Germinal center (tissue), 1 donor: Measurements from ENCODE around the gene NPC1.
"Not testable (repeated sequence)": the region's sequence is repeated elsewhere in the genome, so short reads cannot be mapped to it uniquely, and the experiment has no call there.

Source experiments
- DNase-seq: peaks from one replicate; pipeline ENCODE4 v3.0.0; 2012; ENCODE audit warnings: mixed read lengths, low spot score

Gene NPC1

DNA sequence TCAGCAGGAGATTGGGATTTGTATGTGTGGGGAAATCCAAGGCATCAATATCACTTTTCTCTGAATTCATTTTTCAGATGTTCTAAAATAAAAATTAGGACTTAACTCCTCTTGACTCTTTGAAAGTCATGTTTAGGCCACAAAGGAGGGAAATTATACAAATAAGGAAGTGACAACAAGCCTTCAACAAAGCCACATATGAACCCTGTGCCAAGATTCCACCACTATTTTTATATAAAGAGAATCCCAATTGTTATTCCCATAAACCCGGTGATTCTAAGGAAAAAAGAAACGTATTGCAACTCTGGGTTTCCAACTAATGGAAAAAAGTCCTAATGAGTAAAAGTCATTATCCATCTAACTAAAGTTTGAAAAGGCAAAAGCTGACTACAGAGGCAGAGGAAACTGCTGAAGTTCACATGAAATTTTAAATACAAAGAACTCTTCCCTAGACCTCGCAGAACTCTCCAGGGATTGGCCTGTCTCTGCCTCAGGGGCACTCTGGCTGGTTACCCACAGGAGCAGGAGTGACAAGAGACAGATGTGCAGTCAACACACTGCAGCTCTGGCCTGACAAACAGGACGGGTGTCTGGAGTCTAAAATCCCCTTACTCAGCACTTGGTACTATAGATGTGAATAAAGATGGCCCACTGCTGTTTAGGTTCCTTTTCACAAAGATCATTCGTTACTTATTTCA lies 11.5 kb downstream of the NPC1 start:
- no peak for DNase-seq

DNA sequence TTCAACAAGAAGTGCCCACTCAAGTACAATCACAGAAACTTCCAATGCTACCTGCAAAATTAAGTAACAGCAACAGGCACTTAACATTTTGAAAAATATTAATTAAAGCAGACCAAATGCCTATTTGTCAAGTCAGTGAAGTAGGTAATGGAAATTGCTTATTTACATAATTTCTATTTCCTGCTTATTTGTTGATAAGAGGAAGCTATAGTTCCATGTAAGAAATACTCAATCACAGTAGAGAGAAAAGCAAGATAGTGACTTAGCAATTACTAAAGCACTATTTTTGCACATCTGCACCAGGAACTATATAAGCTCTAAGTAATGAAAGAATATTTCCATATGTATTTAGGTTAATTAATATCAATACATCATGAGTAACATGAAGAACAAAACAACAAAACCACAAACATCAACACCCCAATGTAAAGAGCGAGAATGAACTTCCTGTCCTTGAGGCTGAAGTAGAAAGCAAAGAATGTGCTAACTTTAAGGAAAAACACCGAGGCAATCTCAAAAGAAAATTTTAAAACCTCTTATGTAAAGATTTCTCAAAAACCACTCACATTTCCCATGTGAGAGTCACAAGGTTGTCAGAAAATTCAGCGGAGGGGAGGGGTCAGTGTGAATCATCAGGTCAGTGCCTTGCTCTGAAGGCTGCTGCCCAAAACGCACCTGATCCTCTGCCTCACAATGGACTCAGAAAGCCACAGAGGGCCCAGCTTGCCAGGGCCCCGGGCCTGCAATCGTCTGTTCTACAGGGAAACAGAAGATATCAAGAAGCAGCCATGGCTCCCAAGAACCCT lies 12.5 kb downstream of the NPC1 start:
- DNase-seq: no peak

DNA sequence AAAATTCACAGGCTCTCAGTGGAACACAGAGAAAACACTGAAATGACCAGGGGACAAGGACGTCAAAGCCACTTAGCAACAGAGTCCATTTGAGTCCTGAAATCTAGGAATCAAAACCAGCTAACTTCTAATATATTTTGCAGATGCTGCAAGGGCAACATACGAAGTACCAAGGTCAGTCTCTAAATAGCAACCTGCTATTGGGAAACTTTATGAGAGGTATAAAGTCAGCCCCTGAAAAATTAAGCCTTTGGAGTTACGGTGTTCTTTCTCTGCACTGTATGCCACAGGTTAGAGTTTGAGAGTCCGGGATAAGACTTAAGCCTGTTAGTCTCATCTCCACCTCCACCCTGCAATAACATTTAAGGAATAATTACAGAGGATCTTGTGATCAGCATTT lies 13.3 kb downstream of the NPC1 start:
- no peak for DNase-seq

DNA sequence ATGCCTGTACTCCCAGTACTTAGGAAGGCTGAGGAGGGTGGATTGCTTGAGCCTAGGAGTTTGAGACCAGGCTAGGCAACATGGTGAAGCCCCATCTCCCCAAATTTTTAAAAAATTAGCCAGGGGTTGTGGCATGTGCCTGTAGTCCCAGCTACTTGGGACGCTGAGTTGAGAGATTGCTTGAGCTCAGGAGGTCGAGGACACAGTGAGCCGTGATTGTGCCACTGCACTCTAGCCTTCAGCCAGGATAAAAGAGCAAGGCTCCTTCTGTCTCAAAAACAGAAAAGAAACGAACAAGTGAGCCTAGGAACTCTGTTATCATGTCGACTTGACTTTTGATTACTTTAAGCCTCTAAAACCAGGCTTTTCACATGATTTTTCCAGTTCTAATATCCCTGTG lies 13.7 kb downstream of the NPC1 start:
- DNase-seq: no peak

DNA sequence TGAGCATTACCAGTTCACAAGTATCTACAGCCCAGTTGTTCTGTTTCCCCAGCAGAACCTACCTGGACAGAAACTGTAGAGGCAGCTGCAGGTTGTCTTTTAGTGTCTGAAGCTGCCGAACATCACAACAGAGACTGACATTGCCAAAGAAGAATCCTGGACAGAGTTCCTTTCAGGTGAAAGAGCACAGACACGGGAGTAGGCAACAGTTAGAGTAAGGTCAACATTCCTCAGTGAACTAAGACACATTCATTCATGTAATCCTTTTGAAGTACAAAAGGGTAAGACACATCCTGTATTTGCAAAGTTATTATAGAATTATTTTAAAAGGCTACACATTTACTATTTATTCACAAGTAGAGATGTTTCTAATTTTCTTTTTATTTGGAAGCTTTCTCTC lies 14.3 kb downstream of the NPC1 start:
- no peak for DNase-seq

DNA sequence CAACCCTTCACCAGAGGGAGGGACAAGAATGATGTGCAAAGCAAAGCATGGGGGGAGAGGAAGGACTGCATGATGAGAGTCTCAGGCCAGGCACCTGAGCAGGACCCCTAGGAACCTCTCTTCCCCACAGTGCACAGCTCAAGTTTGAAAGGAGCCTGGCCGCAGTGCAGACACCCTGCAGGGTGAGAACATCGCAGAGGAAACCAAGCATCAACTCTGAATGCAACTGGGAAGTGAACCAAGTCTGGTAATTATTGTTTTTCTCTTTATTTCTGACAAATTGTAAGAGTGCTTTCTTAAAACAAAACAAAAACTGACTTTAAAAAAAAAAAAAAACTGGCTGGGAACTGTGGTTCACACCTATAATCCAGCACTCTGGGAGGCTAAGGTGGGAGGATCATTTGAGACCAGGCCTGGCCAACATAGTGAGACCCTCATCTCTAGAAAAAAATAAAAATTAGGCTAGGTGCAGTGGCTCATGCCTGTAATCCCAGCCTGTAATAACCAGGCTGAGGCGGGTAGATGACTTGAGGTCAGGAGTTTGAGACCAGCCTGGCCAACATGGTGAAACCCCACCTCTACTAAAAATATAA lies 15.3 kb downstream of the NPC1 start:
- no peak for DNase-seq

DNA sequence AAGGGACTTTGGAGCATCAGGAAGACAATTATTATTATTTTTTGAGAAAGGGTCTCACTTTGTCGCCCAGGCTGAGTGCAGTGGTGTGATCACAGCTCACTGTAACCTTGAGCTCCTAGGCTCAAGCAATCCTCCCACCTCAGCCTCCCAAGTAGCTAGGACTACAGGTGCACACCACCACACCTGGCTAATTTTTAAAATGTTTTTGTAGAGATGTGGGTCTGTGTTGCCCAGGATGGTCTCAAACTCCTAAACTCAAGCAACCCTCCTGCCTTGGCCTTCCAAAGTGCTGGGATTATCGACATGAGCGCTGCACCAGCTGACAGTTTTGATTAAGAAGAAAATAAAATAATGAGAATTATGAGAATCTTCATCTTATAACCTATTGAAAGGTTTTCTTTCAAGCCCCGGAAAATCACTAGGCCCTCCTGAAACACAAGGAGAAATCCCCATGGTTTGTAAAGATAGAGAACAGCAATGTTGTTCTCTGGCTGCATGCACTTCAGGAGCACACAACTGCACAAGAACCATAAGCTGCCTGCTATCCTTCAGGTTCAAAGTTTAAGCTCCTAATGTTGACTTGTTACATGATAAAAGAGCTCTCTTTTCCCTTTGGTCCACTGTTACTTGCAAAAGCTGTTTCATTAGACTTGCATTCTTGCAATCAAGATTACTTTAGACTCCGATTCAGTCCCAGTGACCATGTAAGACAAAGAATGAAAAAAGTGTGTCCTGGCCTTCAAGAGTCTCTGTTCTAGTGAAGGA lies 16.8 kb downstream of the NPC1 start:
- no peak for DNase-seq

DNA sequence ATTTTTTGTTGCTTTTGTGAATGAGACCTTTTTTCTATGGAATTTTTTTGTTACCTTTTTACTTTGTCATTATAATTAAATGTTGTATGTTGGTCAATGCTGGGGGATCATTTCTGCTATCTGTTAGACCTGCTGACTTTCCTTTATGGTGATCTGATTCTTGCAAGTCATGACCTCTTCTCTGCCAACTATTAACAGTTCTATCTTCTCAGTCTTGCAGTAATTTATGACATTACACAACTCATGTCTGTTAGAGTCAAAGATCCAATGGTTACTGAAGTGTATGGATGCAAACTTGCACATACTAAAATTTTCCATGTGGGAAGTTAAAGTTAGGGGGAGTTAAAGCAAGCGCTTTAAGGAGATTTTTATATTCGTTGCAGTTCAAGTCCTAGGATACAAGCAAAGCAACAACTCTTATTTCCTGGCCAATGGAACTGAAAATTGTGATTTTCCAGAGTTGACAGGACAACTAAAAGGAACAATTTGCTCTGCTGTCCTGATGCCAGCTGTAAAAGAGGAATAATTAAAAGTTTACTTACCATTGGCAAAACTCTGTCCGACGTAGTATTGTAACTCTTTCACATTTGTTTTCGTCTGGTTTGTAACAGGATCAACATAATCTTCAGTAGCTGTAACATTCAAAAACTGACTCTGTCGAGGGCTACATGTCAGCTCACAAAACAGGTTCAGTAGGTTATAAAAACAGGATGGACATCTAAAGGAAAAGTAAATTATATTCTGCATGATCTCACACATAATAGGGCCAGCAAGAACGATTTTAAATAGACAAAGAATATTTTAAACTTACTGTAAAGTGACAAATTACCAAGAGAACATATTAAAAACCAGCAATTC lies 17.8 kb downstream of the NPC1 start:
- no peak for DNase-seq

DNA sequence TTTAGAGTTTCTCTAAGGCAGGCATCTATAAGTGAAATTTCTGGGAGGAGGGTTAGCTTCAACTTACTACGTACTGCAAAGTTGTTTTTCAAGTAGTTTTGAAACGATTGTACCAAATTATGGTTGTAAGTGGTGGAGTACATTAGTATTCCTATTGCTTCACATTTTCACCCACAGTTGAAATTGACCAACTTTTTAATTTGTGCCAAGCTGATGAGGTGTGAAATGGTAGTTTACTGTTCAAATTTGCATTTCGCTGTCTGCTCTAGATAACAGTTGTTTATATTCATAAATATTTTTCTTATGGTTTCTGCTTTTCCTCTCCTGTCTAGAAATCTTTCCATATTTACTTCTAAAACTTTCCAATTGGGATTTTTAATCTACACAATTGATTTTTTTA lies 18.6 kb downstream of the NPC1 start:
- DNase-seq: no peak

DNA sequence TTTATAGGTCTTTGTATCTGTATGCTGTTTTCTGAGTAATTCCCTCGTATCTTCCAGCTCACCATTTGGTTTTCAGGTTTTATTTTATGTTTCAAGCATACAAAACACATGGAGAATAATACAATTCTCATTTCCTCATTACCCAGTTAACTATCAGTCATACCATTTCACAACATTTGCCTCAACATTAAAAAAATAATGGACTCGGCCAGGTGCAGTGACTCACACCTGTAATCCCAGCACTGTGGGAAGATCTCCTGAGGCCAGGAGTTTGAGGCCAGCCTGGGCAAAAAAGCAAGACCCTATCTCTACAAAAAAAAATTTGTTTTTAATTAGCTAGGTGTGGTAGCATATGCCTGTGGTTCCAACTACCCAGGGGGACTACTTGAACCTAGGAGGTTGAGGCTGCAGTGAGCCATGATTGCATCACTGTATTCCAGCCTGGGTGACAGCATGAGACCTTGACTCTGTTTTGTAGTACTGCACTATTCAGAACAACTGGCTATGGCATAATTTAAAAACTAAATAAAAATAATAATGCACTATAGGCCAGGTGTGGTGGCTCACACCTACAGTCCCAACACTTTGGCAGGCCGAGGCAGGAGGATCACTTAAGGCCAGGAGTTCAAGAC lies 20.3 kb downstream of the NPC1 start:
- no peak for DNase-seq

DNA sequence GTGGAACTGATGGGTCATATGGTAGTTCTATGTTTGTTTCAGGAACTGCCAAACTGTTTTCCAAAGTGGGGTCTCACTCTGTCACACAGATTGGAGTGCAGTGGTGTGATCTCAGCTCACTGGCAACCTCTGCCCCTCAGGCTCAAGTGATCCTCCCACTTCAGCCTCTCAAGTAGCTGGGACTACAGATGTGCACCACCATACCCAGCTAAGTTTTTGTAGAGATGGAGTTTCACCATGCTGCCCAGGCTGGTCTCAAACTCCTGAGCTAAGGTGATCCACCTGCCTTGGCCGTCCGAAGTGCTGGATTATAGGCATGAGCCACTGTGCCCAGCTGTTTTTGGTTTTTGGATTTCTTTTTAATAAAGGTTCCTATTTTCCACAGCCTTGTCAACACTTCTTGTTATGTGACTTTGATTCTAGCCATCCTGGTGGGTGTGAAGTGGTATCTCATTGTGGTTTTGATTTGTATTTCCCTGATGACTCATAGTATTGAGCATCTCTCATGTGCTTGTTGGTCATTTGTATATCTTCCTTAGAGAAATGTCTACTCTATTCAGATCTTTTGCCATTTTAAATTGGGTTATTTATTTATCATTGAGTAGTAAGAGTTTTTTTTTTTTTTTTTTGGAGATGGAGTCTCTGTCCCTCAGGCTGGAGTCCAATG lies 22.8 kb downstream of the NPC1 start:
- DNase-seq: no peak

DNA sequence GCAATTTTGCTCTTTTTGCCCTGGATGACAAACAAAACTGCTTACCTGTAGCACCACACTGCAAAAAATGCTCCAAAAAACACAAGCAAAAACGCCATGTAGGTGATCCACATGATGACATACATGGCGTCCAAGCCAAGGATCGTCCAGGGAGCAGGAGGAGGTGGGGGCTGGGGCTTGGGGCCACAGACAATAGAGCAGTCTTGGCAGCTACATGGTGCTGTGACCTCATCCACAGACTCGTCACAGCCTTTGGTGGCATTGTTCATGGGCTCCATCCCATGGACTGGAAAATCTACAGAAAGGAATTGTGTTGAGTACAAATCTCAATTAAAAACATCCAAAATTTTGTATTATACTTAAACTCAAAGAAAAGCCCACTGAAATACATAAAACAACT lies 26.1 kb downstream of the NPC1 start:
- DNase-seq: no peak

DNA sequence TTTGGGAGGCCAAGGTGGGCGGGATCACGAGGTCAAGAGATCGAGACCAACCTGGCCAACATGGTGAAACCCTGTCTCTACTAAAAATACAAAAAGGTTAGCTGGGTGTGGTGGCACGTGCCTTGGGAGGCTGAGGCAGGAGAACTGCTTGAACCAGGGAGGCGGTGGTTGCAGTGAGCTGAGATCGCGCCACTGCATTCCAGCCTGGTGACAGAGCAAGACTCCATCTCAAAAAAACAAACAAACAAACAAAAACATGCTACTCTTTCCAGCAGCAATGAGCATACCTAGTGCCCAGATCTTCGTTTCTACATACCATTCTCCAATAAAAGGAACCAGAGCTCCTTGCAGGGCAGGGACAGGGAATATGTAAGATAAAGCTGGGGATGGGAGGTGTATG lies 28.8 kb downstream of the NPC1 start:
- not testable (repeated sequence) for DNase-seq

DNA sequence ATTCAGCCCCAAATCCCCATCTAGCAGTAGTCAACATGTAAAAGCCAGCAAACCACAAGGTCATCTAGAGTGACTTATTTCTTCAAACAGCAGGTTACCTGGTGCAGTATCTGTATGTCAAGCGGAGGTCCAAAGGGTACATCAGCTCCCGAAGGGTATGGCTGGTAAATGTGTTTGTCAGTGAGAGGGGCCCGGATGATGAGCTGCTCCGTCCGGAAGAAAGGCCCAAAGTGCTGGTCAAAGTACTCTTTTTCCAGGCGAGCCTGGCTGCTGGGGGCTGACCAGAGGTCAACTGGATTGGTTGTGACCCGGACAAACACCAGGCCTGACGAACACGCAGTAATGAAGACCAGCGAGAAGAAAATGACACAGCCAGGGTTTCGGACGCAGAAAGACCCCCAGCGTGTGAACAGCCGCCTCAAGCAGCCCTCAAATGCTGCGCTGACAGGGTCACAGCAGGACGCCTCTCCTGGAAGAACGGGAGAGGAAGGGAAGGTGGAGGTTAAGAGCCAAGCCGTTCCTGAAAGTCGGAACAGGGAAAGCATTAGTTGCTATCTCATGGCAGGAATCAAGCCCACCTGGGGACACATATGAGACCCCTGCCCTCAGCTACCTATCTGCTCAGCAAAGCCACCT lies 30.0 kb downstream of the NPC1 start:
- no peak for DNase-seq

DNA sequence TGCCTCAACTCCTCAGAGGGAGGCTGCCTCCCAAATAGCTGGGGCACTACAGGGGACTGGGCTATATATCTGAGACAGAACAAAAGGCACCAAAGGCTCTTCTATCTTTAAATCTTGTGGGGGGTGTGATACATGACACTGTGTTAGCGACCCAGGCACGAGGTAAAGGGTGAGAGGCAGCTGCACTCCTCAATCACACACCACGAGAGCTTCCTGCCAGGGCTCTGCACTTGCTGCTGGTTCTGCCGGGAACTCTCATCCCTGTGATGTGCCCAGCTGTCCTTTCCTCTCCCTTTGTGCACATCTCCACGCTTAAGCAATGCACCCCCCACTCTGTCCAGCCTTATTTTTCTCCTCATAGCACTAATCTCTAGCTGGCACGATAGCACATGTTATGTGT lies 32.4 kb downstream of the NPC1 start:
- no peak for DNase-seq

DNA sequence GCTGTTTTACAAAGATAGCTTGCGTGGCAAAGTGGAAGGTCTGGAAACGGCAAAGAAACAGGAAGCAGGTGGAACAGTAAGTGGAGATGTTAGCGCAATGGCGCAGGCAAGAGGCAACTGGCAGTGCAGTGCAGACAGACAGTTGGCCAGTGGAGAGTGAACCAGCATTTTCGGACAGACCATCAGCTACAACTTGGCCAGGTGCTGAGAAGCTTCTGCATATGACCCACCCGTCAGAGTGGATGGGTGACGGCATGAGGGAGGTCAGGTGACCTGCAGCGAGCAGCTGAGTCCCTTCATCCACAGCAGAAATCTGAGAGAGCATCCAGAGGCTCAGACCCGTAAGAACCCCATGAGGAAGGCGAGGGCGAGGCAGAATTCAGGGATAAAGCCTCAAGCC lies 33.8 kb downstream of the NPC1 start:
- no peak for DNase-seq

DNA sequence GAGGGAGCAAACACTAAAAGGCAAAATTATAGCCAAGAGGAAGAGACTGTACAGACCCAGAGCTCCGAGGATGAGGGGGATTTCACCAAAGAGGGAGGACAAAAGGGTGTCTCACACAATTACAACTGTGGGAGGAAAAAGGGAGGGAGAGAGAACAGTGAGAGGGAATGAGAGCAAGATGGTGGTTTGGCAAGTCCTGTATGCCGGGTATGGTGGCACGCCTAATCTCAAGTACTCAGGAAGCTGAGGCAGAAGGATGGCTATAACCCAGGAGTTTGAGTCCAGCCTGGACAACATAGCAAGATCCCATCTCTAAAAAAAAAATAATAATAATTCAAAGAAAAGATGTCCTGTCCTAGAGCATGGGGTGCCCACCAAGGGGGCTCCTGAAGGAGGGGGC lies 34.3 kb downstream of the NPC1 start:
- no peak for DNase-seq

DNA sequence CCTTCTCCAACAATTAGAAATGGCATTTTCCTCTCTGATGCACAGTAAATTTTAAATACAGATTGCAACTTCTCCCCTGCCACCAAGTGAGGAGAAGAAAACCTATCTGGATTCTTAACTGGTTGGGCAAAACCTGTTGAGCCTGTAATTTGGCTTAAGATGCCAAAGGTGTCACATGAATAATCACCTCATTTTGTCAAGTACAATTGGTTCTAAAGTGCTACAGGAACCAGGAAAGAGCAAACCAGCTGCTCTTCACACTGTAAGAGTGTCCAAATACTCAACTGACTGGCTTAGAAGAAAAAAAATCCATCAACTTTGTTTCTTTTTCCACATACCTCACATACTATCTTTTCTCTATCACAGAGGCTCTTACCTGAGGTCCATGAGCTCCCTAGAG lies 35.4 kb downstream of the NPC1 start:
- no peak for DNase-seq

DNA sequence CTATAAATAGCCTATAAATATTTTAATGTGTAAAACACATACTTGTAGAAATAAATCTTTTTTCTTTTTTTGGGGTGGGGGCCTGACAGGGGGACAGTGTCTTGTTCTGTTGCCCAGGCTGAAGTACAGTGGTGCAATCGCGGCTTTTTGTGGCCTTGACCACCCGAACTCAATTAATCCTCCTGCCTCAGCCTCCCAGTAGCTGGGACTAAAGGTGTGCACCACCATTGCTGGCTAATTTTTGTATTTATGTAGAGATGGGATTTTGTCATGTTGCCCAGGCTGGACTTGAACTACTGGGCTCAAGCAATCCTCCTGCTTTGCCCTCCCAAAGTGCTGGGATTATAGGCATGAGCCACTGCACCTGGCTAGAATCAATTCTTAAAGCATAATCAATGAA lies 37.6 kb downstream of the NPC1 start:
- DNase-seq: no peak

DNA sequence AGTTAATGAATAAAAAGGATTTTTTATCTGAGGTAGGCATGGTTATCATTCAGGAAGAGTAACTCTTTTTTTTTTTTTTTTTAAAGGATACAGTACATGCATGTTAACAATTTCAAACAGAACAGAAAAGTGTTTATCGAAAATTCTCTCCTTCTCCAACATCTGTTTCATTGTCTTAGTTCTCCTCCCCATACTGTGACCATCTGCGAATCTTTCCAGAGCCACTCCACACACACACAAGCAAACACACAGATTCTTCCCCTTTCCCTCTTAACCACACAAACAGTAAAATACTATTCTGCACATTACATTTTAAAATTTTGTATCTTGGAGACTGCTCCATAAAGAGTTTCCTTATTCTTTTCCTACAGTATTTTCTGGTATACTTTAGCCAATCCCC lies 38.0 kb downstream of the NPC1 start:
- no peak for DNase-seq
